WTC11 (cell line): Measurements from ENCODE around the gene PKMYT1. TPM values are rescaled to one million over a fixed set of nuclear protein-coding genes. Genes with fewer than 3 reads are reported as not detected.

Source experiments
- CDX4 ChIP-seq: fragments of 250-450 bp; sonication (Bioruptor Pico); IDR thresholded peaks from 2 replicates; pipeline ENCODE4 v1.9.0; 2021; ENCODE audit warnings: moderate library complexity, mild to moderate bottlenecking, inconsistent platforms, borderline replicate concordance
- ERG ChIP-seq: fragments of 250-450 bp; sonication (Bioruptor Pico); IDR thresholded peaks from 2 replicates; pipeline ENCODE4 v1.8.0; 2021; ENCODE audit warnings: mild to moderate bottlenecking
- PRDM15 ChIP-seq: sonication (generic); formaldehyde crosslinking; IDR thresholded peaks from 2 replicates; pipeline ENCODE4 v1.8.0; 2022; ENCODE audit warnings: missing genetic modification reagents
- TEAD1 ChIP-seq: sonication (generic); formaldehyde crosslinking; IDR thresholded peaks from 2 replicates; pipeline ENCODE4 v1.8.0; 2022; ENCODE audit warnings: mild to moderate bottlenecking, missing genetic modification reagents
- ZBTB21 ChIP-seq: sonication (generic); formaldehyde crosslinking; IDR thresholded peaks from 2 replicates; pipeline ENCODE4 v1.8.1; 2023; ENCODE audit warnings: mild to moderate bottlenecking, missing genetic modification reagents, borderline replicate concordance
- ZNF138 ChIP-seq: sonication (generic); formaldehyde crosslinking; conservative IDR thresholded peaks from 2 replicates; pipeline ENCODE4 v1.8.1; 2022; ENCODE audit warnings: mild to moderate bottlenecking, moderate library complexity, missing genetic modification reagents
- ZNF396 ChIP-seq: fragments of 250-450 bp; sonication (Bioruptor Pico); IDR thresholded peaks from 2 replicates; pipeline ENCODE4 v1.8.0; 2021; ENCODE audit warnings: mild to moderate bottlenecking, moderate library complexity, borderline replicate concordance
- ZNF416 ChIP-seq: fragments of 250-450 bp; sonication (Bioruptor Pico); IDR thresholded peaks from 2 replicates; pipeline ENCODE4 v1.9.0; 2021; ENCODE audit warnings: mild to moderate bottlenecking, inconsistent platforms
- ZNF532 ChIP-seq: fragments of 250-450 bp; sonication (Bioruptor Pico); IDR thresholded peaks from 2 replicates; pipeline ENCODE4 v1.9.0; 2021; ENCODE audit warnings: mild to moderate bottlenecking, borderline replicate concordance
- ZSCAN18 ChIP-seq: fragments of 250-450 bp; sonication (Bioruptor Pico); IDR thresholded peaks from 2 replicates; pipeline ENCODE4 v2.1.2; 2022; ENCODE audit warnings: mild to moderate bottlenecking, moderate library complexity
- total RNA-seq: library from RNA; stranded (reverse); gene quantifications from 3 replicates; pipeline ENCODE4 v1.2.3, GENCODE V29; 2021
- TF ChIP-seq, protein P1 (sequence below): sonication (generic); formaldehyde crosslinking; IDR thresholded peaks from 2 replicates; pipeline ENCODE4 v1.8.1; 2022; ENCODE audit warnings: mild to moderate bottlenecking, moderate library complexity, missing genetic modification reagents
- TF ChIP-seq, protein P2 (sequence below): sonication (generic); formaldehyde crosslinking; IDR thresholded peaks from 2 replicates; pipeline ENCODE4 v1.8.1; 2023; ENCODE audit warnings: mild to moderate bottlenecking, missing genetic modification reagents, borderline replicate concordance

The PKMYT1 gene
- total RNA-seq, 1 experiment from 2014 or later = 120 TPM

DNA sequence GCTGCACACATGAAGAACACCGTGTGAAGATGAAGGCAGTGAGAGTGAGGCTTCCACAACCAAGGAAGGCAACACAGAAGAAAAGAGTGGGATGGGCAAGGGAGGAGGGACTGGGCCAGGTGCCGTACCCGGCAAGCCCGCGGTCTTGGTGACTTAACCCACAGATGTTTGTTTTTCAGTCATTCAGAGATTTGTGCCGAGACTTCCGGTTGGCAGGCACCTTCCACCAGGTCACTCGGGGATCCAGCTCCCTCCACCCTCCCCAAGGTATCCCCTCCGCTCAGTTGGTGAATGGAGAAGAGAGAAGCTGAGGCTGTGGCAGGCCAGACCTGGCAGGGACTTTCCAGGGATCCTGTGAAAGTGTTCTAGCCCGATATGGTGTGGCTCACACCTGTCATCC is 21.0 kb downstream of the PKMYT1 start (continued):
- TF ChIP-seq ERG (CRISPR knock-in tag) = no peak
- no peak for TF ChIP-seq ZNF532 (CRISPR knock-in tag)
- no peak for TF ChIP-seq ZSCAN18 (CRISPR knock-in tag)
- TF ChIP-seq PRDM15 (CRISPR knock-in tag) = no peak
- TF ChIP-seq, protein P1, sequence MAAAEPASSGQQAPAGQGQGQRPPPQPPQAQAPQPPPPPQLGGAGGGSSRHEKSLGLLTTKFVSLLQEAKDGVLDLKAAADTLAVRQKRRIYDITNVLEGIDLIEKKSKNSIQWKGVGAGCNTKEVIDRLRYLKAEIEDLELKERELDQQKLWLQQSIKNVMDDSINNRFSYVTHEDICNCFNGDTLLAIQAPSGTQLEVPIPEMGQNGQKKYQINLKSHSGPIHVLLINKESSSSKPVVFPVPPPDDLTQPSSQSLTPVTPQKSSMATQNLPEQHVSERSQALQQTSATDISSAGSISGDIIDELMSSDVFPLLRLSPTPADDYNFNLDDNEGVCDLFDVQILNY (CRISPR knock-in tag) = no peak
- no peak for TF ChIP-seq ZNF416 (CRISPR knock-in tag)
- no peak for TF ChIP-seq TEAD1 (CRISPR knock-in tag)
- TF ChIP-seq CDX4 (CRISPR knock-in tag) = no peak
- no peak for TF ChIP-seq ZBTB21 (CRISPR knock-in tag)
- TF ChIP-seq ZNF138 (CRISPR knock-in tag) = no peak
- TF ChIP-seq, protein P2, sequence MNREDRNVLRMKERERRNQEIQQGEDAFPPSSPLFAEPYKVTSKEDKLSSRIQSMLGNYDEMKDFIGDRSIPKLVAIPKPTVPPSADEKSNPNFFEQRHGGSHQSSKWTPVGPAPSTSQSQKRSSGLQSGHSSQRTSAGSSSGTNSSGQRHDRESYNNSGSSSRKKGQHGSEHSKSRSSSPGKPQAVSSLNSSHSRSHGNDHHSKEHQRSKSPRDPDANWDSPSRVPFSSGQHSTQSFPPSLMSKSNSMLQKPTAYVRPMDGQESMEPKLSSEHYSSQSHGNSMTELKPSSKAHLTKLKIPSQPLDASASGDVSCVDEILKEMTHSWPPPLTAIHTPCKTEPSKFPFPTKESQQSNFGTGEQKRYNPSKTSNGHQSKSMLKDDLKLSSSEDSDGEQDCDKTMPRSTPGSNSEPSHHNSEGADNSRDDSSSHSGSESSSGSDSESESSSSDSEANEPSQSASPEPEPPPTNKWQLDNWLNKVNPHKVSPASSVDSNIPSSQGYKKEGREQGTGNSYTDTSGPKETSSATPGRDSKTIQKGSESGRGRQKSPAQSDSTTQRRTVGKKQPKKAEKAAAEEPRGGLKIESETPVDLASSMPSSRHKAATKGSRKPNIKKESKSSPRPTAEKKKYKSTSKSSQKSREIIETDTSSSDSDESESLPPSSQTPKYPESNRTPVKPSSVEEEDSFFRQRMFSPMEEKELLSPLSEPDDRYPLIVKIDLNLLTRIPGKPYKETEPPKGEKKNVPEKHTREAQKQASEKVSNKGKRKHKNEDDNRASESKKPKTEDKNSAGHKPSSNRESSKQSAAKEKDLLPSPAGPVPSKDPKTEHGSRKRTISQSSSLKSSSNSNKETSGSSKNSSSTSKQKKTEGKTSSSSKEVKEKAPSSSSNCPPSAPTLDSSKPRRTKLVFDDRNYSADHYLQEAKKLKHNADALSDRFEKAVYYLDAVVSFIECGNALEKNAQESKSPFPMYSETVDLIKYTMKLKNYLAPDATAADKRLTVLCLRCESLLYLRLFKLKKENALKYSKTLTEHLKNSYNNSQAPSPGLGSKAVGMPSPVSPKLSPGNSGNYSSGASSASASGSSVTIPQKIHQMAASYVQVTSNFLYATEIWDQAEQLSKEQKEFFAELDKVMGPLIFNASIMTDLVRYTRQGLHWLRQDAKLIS (CRISPR knock-in tag) = no peak
- no peak for TF ChIP-seq ZNF396 (CRISPR knock-in tag)
